ENCODE results near the gene DBR1. TPM values are rescaled to one million over a fixed set of nuclear protein-coding genes. Genes with fewer than 3 reads are reported as not detected.

DBR1 gene
- total and polyA plus RNA-seq, 2 of the 13 experiments (the other 11 are each of a cell fraction or from before 2014, with no cell fraction given), result 6.4 to 16.7 TPM

GRCh38 chr3:138184994-138185393, 10.3 kb upstream of the DBR1 start (continued):
- TF ChIP-seq, protein P1, sequence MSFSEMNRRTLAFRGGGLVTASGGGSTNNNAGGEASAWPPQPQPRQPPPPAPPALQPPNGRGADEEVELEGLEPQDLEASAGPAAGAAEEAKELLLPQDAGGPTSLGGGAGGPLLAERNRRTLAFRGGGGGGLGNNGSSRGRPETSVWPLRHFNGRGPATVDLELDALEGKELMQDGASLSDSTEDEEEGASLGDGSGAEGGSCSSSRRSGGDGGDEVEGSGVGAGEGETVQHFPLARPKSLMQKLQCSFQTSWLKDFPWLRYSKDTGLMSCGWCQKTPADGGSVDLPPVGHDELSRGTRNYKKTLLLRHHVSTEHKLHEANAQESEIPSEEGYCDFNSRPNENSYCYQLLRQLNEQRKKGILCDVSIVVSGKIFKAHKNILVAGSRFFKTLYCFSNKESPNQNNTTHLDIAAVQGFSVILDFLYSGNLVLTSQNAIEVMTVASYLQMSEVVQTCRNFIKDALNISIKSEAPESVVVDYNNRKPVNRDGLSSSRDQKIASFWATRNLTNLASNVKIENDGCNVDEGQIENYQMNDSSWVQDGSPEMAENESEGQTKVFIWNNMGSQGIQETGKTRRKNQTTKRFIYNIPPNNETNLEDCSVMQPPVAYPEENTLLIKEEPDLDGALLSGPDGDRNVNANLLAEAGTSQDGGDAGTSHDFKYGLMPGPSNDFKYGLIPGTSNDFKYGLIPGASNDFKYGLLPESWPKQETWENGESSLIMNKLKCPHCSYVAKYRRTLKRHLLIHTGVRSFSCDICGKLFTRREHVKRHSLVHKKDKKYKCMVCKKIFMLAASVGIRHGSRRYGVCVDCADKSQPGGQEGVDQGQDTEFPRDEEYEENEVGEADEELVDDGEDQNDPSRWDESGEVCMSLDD (CRISPR knock-in tag; IDR thresholded peaks at IDR 0.05; ENCODE audit: borderline replicate concordance), result no peak
- TF ChIP-seq NR2F6 (IDR thresholded peaks at IDR 0.05), result no peak
- no peak for TF ChIP-seq NR2F6 (CRISPR knock-in tag; IDR thresholded peaks at IDR 0.05)
- TF ChIP-seq, protein P2, sequence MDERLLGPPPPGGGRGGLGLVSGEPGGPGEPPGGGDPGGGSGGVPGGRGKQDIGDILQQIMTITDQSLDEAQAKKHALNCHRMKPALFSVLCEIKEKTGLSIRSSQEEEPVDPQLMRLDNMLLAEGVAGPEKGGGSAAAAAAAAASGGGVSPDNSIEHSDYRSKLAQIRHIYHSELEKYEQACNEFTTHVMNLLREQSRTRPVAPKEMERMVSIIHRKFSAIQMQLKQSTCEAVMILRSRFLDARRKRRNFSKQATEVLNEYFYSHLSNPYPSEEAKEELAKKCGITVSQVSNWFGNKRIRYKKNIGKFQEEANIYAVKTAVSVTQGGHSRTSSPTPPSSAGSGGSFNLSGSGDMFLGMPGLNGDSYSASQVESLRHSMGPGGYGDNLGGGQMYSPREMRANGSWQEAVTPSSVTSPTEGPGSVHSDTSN (CRISPR knock-in tag; IDR thresholded peaks at IDR 0.05), result no peak
- no peak for TF ChIP-seq FOXJ3 (CRISPR knock-in tag; IDR thresholded peaks at IDR 0.05; ENCODE audit: borderline replicate concordance)
- no peak for TF ChIP-seq SPEN (CRISPR knock-in tag; IDR thresholded peaks at IDR 0.05; ENCODE audit: low read depth)

DNA sequence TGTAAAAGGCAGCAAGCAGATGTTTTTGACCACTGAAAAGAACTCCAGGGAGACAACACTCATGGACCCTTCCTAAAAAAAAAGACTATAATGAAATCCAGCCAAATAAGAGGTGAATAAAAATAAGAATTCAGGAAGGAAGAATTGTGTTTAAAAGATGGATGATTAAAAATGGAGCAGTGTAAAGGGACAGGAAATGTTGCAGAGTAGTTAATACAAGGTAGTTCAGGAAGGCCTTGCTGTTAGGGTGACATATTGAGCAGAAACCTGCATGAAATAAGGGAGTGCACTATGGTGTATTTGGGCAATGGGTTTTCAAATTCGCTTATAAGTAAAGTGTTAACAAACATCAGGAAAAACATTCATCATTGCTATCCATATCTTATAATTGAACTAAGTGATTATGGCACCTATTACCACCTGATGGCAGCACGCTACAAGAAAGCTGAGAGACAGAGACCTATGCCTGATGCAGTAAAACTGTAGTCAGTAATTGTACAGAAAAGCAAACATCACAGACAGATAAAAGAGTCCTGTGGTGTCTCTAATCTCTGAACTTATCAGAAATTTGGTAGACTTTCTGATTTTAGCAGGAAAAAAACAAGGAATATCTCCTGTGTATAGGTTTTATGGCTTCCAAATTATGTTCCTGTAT, 5.8 kb upstream of the DBR1 start:
- POLR2A ChIA-PET, result no interaction called here
- no peak overlapping the region for H3K9ac ChIP-seq (ENCODE audit: insufficient read depth, low read depth, low read length)
- H3K36me3 ChIP-seq (replicated peaks in 1 of 2; ENCODE audit: control insufficient read depth in 1 of 2, insufficient read depth in 2 of 2, low read length in 2 of 2), result no peaks in the 10 kb centered on the region
- peaks cover 0 to 2% of the 10 kb centered on the region in 2 experiments; a peak in 2 of 5 replicates for H3K27me3 ChIP-seq (ENCODE audit: control insufficient read depth in 1 of 2, insufficient read depth in 2 of 2, low read length in 2 of 2)
- DNase-seq (ENCODE audit: low spot score), result peak; percentile 50
- H3K4me3 ChIP-seq (replicated peaks in 1 of 3; ENCODE audit: insufficient read depth in 1 of 3, low read depth in 2 of 3, low read length in 3 of 3), result no peak overlapping the region
- peak; percentile 4 for FAIRE-seq
- H3K4me1 ChIP-seq (ENCODE audit: insufficient read depth, low read length), result peaks cover 23% of the 10 kb centered on the region
- H3K4me2 ChIP-seq (ENCODE audit: low read depth, low read length), result no peak overlapping the region
- CTCF ChIA-PET (ENCODE audit: low intra/inter-chr PET ratio, low total read pairs), result no interaction called here
- intact Hi-C loops (cut with micrococcal nuclease; ENCODE audit: unreplicated experiment) (loop anchor here (1.0 to 10.0 kb wide), 2 partner anchors 149 to 244 kb away; partner anchors contain the start of gene NME9), in situ Hi-C loops (cut with HindIII; ENCODE audit: extremely low pct_ligation_motif_present, low pct_unique_long_range_greater_than_20kb) (loop anchor here (10.0 kb wide), 1 partner anchor 144 kb away; the partner anchor contains the start of gene NME9)
- no peak overlapping the region for H2AFZ ChIP-seq (ENCODE audit: low read length)
- BruUV-seq (replicated peaks), result no TSS peak
- H3K79me2 ChIP-seq (ENCODE audit: insufficient read depth, low read length), result no peaks in the 10 kb centered on the region
- H3K9me3 ChIP-seq (ENCODE audit: low read length), result no peaks in the 10 kb centered on the region
- H3K27ac ChIP-seq (ENCODE audit: extremely low read length, insufficient read depth, low read length), result no peak overlapping the region
- peak; percentile 93 for ATAC-seq
- 3% methylated on average over 2 of the region's 2 CpGs for WGBS (ENCODE audit: low lambda C conversion rate)
- H4K20me1 ChIP-seq (ENCODE audit: insufficient read depth, low read length), result no peaks in the 10 kb centered on the region
- TF ChIP-seq MATR3 (CRISPR knock-in tag; IDR thresholded peaks at IDR 0.05), result no peak
- no peak for TF ChIP-seq YEATS2 (CRISPR knock-in tag; IDR thresholded peaks at IDR 0.05; ENCODE audit: borderline replicate concordance)
- no peak for TF ChIP-seq NFYB (CRISPR knock-in tag; IDR thresholded peaks at IDR 0.05)
- TF ChIP-seq, protein P3, sequence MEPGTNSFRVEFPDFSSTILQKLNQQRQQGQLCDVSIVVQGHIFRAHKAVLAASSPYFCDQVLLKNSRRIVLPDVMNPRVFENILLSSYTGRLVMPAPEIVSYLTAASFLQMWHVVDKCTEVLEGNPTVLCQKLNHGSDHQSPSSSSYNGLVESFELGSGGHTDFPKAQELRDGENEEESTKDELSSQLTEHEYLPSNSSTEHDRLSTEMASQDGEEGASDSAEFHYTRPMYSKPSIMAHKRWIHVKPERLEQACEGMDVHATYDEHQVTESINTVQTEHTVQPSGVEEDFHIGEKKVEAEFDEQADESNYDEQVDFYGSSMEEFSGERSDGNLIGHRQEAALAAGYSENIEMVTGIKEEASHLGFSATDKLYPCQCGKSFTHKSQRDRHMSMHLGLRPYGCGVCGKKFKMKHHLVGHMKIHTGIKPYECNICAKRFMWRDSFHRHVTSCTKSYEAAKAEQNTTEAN (CRISPR knock-in tag; conservative IDR thresholded peaks at IDR 0.05), result no peak
- TF ChIP-seq MEIS1 (CRISPR knock-in tag; IDR thresholded peaks at IDR 0.05; ENCODE audit: borderline replicate concordance), result no peak
- TF ChIP-seq ZNF234 (CRISPR knock-in tag; conservative IDR thresholded peaks at IDR 0.05), result no peak
- 0 out of 4 replicates have a peak, but pooled peaks of 1 of the 2 experiments have one; percentile 34 for TF ChIP-seq HMGXB4 (CRISPR knock-in tag; IDR thresholded peaks at IDR 0.05; ENCODE audit: borderline replicate concordance in 1 of 2, low read depth in 1 of 2)
- no peak for TF ChIP-seq ZNF563 (CRISPR knock-in tag; IDR thresholded peaks at IDR 0.05)
- peak; percentile 52; the same call in 1 of the 2 replicates for TF ChIP-seq RAD21 (CRISPR knock-in tag; IDR thresholded peaks at IDR 0.05)
